HCT116 (cell line): ENCODE results near the gene GTF2A1. TPM values are rescaled to one million over a fixed set of nuclear protein-coding genes. Genes with fewer than 3 reads are reported as not detected.

Experiments used
- ATAC-seq: fragments of 200-7000 bp; cut with Tn5 transposase; 2 replicates; pipeline ENCODE4 v1.9.1; 2020; ENCODE audit warnings: mild to moderate bottlenecking, moderate library complexity
- BruUV-seq: library from RNA; stranded (reverse); fragments of 400-500 nt; replicated peaks from 2 replicates; lab custom pipeline; 2021; lab: Mats Ljungman, UMichigan
- CTCF ChIA-PET: fragments of 300-600 bp; sonication (Branson Sonifier 250); formaldehyde crosslinking; loops from one replicate; lab custom pipeline; 2021; ENCODE audit warnings: antibody characterized with exemption; lab: Charles Lee
- POLR2A ChIA-PET: fragments of 300-600, 350-600 bp; sonication (Branson Sonifier 250); formaldehyde crosslinking; loops from one replicate; lab custom pipeline; 2021; ENCODE audit warnings: antibody characterized with exemption; lab: Charles Lee
- RAD21 ChIA-PET, 2 experiments: fragments of 300-600 bp; sonication (Branson Sonifier 250); formaldehyde crosslinking; loops; one replicate each; lab custom pipeline; 2023; ENCODE audit warnings: low total read pairs in 2 of 2; ENCODE audit not compliant: uncharacterized antibody in 2 of 2, unreplicated experiment in 2 of 2, low non-redundant PET in 1 of 2; lab: Charles Lee
- DNase-seq: peaks from one replicate; pipeline ENCODE4 v3.0.0-alpha.2; 2010; ENCODE audit warnings: low read depth, low spot score
- H2AFZ ChIP-seq: fragments of 200-600 bp; shearing (Covaris generic), sonication (generic); 2 replicates; pipeline ENCODE4 v1.6.1; 2017; ENCODE audit warnings: low read depth, mixed run types, mixed read lengths, antibody characterized with exemption, low read length; ENCODE audit not compliant: poor library complexity, severe bottlenecking
- H3K27ac ChIP-seq: 2 replicates; pipeline ENCODE4 v1.5.1; 2012; ENCODE audit warnings: low read depth, low read length
- H3K27me3 ChIP-seq: fragments of 200-600 bp; sonication (generic); 2 replicates; pipeline ENCODE4 v1.6.1; 2016; ENCODE audit warnings: mixed run types, low read length, mixed read lengths; ENCODE audit not compliant: insufficient read depth
- H3K36me3 ChIP-seq, 2 experiments: fragments of 200-500 bp in 1 of 2; fragments of 200-600 bp in 1 of 2; sonication (Bioruptor generic) in 1 of 2; sonication (generic) in 1 of 2; 2 replicates each; pipeline versions ENCODE4 v1.5.1 to v1.6.1; 2014 to 2016; ENCODE audit warnings: low read length in 2 of 2, inconsistent platforms in 1 of 2, mixed read lengths in 1 of 2, mixed run types in 1 of 2; ENCODE audit not compliant: insufficient read depth in 2 of 2, control insufficient read depth in 1 of 2
- H3K4me1 ChIP-seq, 2 experiments: fragments of 200-600 bp in 1 of 2; sonication (generic) in 1 of 2; 2 replicates each; pipeline versions ENCODE4 v1.5.1 to v1.6.1; 2012 to 2017; ENCODE audit warnings: low read length in 2 of 2, inconsistent platforms in 1 of 2, mild to moderate bottlenecking in 1 of 2, mixed read lengths in 1 of 2, mixed run types in 1 of 2, moderate library complexity in 1 of 2; ENCODE audit not compliant: insufficient read depth in 2 of 2, control insufficient read depth in 1 of 2
- H3K4me2 ChIP-seq: fragments of 200-600 bp; sonication (generic); 2 replicates; pipeline ENCODE4 v1.6.1; 2017; ENCODE audit warnings: mixed run types, low read length, mixed read lengths
- H3K4me3 ChIP-seq, 2 experiments: fragments of 200-600 bp in 1 of 2; sonication (generic) in 1 of 2; replicated peaks in 1 of 2; 2 replicates each; pipeline ENCODE4 v1.5.1; 2011 to 2016; ENCODE audit warnings: low read length in 2 of 2, control low read depth in 1 of 2, low read depth in 1 of 2, mild to moderate bottlenecking in 1 of 2, mixed read lengths in 1 of 2, mixed run types in 1 of 2
- H3K79me2 ChIP-seq: fragments of 200-600 bp; sonication (generic); 2 replicates; pipeline ENCODE4 v1.6.1; 2017; ENCODE audit warnings: mild to moderate bottlenecking, mixed run types, low read length, moderate library complexity, mixed read lengths; ENCODE audit not compliant: insufficient read depth
- H3K9ac ChIP-seq: fragments of 200-600 bp; sonication (generic); 2 replicates; pipeline ENCODE4 v1.6.1; 2016; ENCODE audit warnings: low read length, mixed read lengths
- H3K9me2 ChIP-seq: fragments of 200-600 bp; sonication (generic), shearing (Covaris generic); 2 replicates; pipeline ENCODE4 v1.6.1; 2017; ENCODE audit warnings: mixed run types, mild to moderate bottlenecking, moderate library complexity; ENCODE audit not compliant: insufficient read depth
- H3K9me3 ChIP-seq, 2 experiments: fragments of 200-500 bp in 1 of 2; fragments of 200-600 bp in 1 of 2; sonication (Bioruptor generic) in 1 of 2; sonication (generic) in 1 of 2; 2 replicates each; pipeline ENCODE4 v1.6.1; 2014 to 2017; ENCODE audit warnings: low read length in 2 of 2, mixed read lengths in 2 of 2, inconsistent platforms in 1 of 2, low read depth in 1 of 2, mild to moderate bottlenecking in 1 of 2, mixed run types in 1 of 2, moderate library complexity in 1 of 2; ENCODE audit not compliant: control insufficient read depth in 1 of 2, insufficient read depth in 1 of 2
- H4K20me1 ChIP-seq: fragments of 200-600 bp; sonication (generic), shearing (Covaris generic); 2 replicates; pipeline ENCODE4 v1.6.1; 2017; ENCODE audit warnings: mixed run types, mild to moderate bottlenecking, moderate library complexity; ENCODE audit not compliant: insufficient read depth
- EGR1 ChIP-seq: IDR thresholded peaks from 2 replicates; pipeline ENCODE4 v1.6.1; 2012; ENCODE audit warnings: low read depth
- RAD21 ChIP-seq: IDR thresholded peaks from 2 replicates; pipeline ENCODE4 v1.6.1; 2012; ENCODE audit warnings: low read depth, mild to moderate bottlenecking
- SP1 ChIP-seq: IDR thresholded peaks from 2 replicates; pipeline ENCODE4 v1.6.1; 2012; ENCODE audit warnings: low read depth
- ZNF274 ChIP-seq: fragments of 200-500 bp; sonication (Bioruptor generic); IDR thresholded peaks from 2 replicates; pipeline ENCODE4 v1.6.1; 2014; ENCODE audit warnings: mild to moderate bottlenecking, low read depth, low read length, inconsistent platforms
- intact Hi-C: fragments of 100-400 bp; cut with micrococcal nuclease; formaldehyde crosslinking; loops from 2 replicates; pipeline ENCODE4 v1.10.0; 2022
- total RNA-seq: library from RNA; stranded (reverse); gene quantifications from one replicate; pipeline ENCODE4 v1.2.1, GENCODE V29; 2021; ENCODE audit not compliant: unreplicated experiment
- TF ChIP-seq, protein P1 (sequence below): IDR thresholded peaks from 2 replicates; pipeline ENCODE4 v1.6.1; 2011; ENCODE audit warnings: mild to moderate bottlenecking, low read length, moderate library complexity; ENCODE audit not compliant: insufficient replicate concordance; ENCODE audit errors: extremely low read depth
- TF ChIP-seq, protein P2 (sequence below): IDR thresholded peaks from 2 replicates; pipeline ENCODE4 v1.6.1; 2012

The GTF2A1 gene
- total RNA-seq, 1 experiment from 2014 or later: 39.7 TPM

DNA sequence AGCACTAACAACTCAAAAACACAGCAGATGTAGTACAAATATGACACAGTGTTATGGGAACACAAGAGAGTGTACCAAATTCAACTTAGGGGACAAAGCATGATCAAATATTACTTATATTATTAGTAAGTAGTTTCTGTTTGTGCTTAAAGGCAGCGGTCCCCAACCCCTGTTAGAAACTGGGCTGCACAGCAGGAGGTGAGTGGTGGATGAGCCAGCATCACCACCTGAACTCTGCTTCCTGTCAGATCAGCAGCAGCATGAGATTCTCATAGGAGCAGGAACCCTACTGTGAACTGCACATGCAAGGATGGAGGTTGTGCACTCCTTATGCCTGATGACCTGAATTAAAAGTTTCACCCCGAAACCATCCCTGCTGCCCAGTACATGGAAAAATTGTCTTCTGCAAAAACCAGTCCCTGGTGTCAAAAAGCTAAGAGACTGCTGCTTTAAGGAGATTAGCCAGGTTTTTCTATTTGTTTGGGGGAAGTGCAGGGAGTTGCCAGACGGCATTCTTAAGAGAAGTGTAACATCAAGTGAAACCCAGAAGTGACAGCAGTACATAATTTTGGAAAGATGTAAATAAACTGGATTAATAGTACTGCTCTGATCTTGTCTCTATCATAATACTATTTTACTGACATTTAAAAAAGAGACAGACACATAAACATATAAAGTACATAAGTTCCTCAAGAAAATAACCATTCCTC is 26.7 kb downstream of the GTF2A1 start:
- no peak for DNase-seq

DNA sequence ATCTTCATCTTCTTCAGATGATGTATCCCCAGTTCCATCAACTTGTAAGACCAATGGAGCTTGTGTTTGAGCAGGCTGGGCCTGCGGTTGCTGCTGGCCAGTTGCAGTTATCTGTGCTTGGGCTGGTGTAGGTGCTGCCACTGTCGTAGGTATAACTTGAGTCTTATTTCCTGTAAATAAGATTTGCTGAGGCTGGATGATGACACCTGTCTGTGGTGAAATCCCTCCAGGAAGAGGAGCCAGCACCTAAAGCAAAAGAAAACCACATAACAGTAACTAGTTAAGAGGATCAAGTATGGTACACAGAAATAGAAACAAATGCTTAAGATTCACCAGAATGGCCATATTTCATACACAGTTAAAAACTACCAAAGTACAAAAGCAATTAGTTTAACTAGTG is 28.2 kb downstream of the GTF2A1 start:
- H3K4me1 ChIP-seq: no peaks in the 10 kb centered on the region
- H3K9me2 ChIP-seq: no peaks in the 10 kb centered on the region
- H3K79me2 ChIP-seq: peaks cover 35% of the 10 kb centered on the region
- no peaks in the 10 kb centered on the region for H3K9me3 ChIP-seq
- H3K27ac ChIP-seq: no peak overlapping the region
- peaks cover 3% of the 10 kb centered on the region; the same call in 1 of the 2 replicates for H4K20me1 ChIP-seq
- intact Hi-C loops: no loop called here
- H3K27me3 ChIP-seq: no peaks in the 10 kb centered on the region
- CTCF ChIA-PET: no interaction called here
- no peak for DNase-seq
- BruUV-seq: no TSS peak
- H3K9ac ChIP-seq: no peak overlapping the region
- no peak overlapping the region for H3K4me2 ChIP-seq
- TF ChIP-seq, protein P1, sequence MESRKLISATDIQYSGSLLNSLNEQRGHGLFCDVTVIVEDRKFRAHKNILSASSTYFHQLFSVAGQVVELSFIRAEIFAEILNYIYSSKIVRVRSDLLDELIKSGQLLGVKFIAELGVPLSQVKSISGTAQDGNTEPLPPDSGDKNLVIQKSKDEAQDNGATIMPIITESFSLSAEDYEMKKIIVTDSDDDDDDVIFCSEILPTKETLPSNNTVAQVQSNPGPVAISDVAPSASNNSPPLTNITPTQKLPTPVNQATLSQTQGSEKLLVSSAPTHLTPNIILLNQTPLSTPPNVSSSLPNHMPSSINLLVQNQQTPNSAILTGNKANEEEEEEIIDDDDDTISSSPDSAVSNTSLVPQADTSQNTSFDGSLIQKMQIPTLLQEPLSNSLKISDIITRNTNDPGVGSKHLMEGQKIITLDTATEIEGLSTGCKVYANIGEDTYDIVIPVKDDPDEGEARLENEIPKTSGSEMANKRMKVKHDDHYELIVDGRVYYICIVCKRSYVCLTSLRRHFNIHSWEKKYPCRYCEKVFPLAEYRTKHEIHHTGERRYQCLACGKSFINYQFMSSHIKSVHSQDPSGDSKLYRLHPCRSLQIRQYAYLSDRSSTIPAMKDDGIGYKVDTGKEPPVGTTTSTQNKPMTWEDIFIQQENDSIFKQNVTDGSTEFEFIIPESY: no peak
- TF ChIP-seq, protein P2, sequence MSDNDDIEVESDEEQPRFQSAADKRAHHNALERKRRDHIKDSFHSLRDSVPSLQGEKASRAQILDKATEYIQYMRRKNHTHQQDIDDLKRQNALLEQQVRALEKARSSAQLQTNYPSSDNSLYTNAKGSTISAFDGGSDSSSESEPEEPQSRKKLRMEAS: no peak
- TF ChIP-seq SP1: no peak
- TF ChIP-seq, all 23 proteins: peak for 0
- RAD21 ChIA-PET: no interaction called here
- POLR2A ChIA-PET: interaction anchor here (1.4 kb wide), 1 partner anchor 26 kb away, joined by 3 read pairs; no protein-coding TSS in a partner anchor
- Histone ChIP-seq H3K36me3 (peaks cover 22 to 43% of the 10 kb centered on the region in 2 experiments), H2AFZ (no peak overlapping the region), H3K4me3 (no peak overlapping the region)
- no peak for ATAC-seq

More for the DNA sequence above, 26.7 kb downstream of the GTF2A1 start:
- TF ChIP-seq ZNF274 (no peak), RAD21 (no peak), EGR1 (no peak)
- TF ChIP-seq, protein P2: no peak
- Histone ChIP-seq H3K9ac (no peak overlapping the region), H3K9me3 (no peaks in the 10 kb centered on the region), H4K20me1 (peaks cover 3% of the 10 kb centered on the region; the same call in 1 of the 2 replicates), H2AFZ (no peak overlapping the region), H3K27me3 (no peaks in the 10 kb centered on the region), H3K4me3 (no peak overlapping the region), H3K36me3 (peaks cover 22 to 46% of the 10 kb centered on the region in 2 experiments), H3K9me2 (no peaks in the 10 kb centered on the region), H3K4me1 (no peaks in the 10 kb centered on the region), H3K4me2 (no peak overlapping the region), H3K27ac (no peak overlapping the region), H3K79me2 (peaks cover 41% of the 10 kb centered on the region)
- ATAC-seq: no peak
- ChIA-PET RAD21 (no interaction called here), POLR2A (no interaction called here), CTCF (no interaction called here)
- intact Hi-C loops: no loop called here
- BruUV-seq: no TSS peak
